ENCODE data around the gene SOCS4. TPM values are rescaled to one million over a fixed set of nuclear protein-coding genes. Genes with fewer than 3 reads are reported as not detected.
A peak's percentile ranks its signal among the peaks of the same experiment; 100 is the strongest.
"Not testable (repeated sequence)": the region's sequence is repeated elsewhere in the genome, so short reads cannot be mapped to it uniquely, and the experiment has no call there.

The SOCS4 gene
- polyA plus RNA-seq, 3 donors, result 2.0 to 10.9 (median 5.9) TPM

- no peak overlapping the region for H3K27ac ChIP-seq (ENCODE audit: low read depth, low read length)
- WGBS, 3 donors, result 71 to 78% (median 74%) methylated on average over 2 of the region's 2 CpGs
Observed at GRCh38 chr14:55048900-55049436, 21.9 kb downstream of the SOCS4 start.

GRCh38 chr14:55051165-55051422, 24.1 kb downstream of the SOCS4 start:
- peak overlapping the region; percentile 56 for H3K27ac ChIP-seq (ENCODE audit: low read depth, low read length)
- WGBS, 3 donors, result 0 to 1% (median 1%) methylated on average over 10 of the region's 10 CpGs

- 0 to 1% (median 0%) methylated on average over 76 to 98 of the region's 98 CpGs for WGBS, 3 donors
- H3K27ac ChIP-seq (ENCODE audit: low read depth, low read length), result peak within 1 kb of the TSS; percentile 89
Observed at GRCh38 chr14:55051423-55052268, 24.6 kb downstream of the SOCS4 start, which contains the start of gene MAPK1IP1L. TSS of gene MAPK1IP1L (plus strand) at chr14:55051647. CDS start at chr14:55061684, 10,037 bp downstream.

- WGBS, 3 donors, result 4 to 10% (median 8%) methylated on average over 14 of the region's 14 CpGs
- H3K27ac ChIP-seq (ENCODE audit: low read depth, low read length), result peak overlapping the region; percentile 89
Observed at GRCh38 chr14:55052269-55052930, 25.4 kb downstream of the SOCS4 start.

GRCh38 chr14:55053018-55053417, 26.0 kb downstream of the SOCS4 start:
- 49 to 78% (median 68%) methylated on average over 6 of the region's 6 CpGs for WGBS, 3 donors
- H3K27ac ChIP-seq (ENCODE audit: low read depth, low read length), result no peak overlapping the region

GRCh38 chr14:55053500-55053899, 26.5 kb downstream of the SOCS4 start:
- H3K27ac ChIP-seq (ENCODE audit: low read depth, low read length), result no peak overlapping the region
- WGBS, 3 donors, result 86 to 90% (median 88%) methylated on average over 7 of the region's 7 CpGs

GRCh38 chr14:55054098-55054497, 27.1 kb downstream of the SOCS4 start:
- WGBS, 3 donors, result 96 to 98% (median 97%) methylated on average over 13 of the region's 13 CpGs

GRCh38 chr14:55057919-55058318, 30.9 kb downstream of the SOCS4 start:
- 87 to 90% (median 90%) methylated on average over 5 of the region's 5 CpGs for whole genome bisulfite sequencing, 3 donors
- no peak overlapping the region for H3K27ac ChIP-seq (ENCODE audit: low read depth, low read length)

More at GRCh38 chr14:55054098-55054497, 27.1 kb downstream of the SOCS4 start:
- no peak overlapping the region for H3K27ac ChIP-seq (ENCODE audit: low read depth, low read length)

GRCh38 chr14:55059333-55059732, 32.3 kb downstream of the SOCS4 start:
- no peak overlapping the region for H3K27ac ChIP-seq (ENCODE audit: low read depth, low read length)
- 91 to 96% (median 96%) methylated on average over 5 of the region's 5 CpGs for WGBS, 3 donors

GRCh38 chr14:55062517-55063351, 35.7 kb downstream of the SOCS4 start:
- H3K27ac ChIP-seq (ENCODE audit: low read depth, low read length), result no peak overlapping the region
- 74 to 86% (median 74%) methylated on average over 11 of the region's 11 CpGs for WGBS, 3 donors

GRCh38 chr14:55064896-55065295, 37.9 kb downstream of the SOCS4 start:
- 78 to 84% (median 83%) methylated on average over 2 of the region's 2 CpGs for WGBS, 3 donors
- H3K27ac ChIP-seq (ENCODE audit: low read depth, low read length), result not testable (repeated sequence)

- whole genome bisulfite sequencing, 3 donors, result 67 to 84% (median 79%) methylated on average over 2 of the region's 2 CpGs
- no peak overlapping the region for H3K27ac ChIP-seq (ENCODE audit: low read depth, low read length)
Observed at GRCh38 chr14:55065411-55065810, 38.4 kb downstream of the SOCS4 start.

GRCh38 chr14:55066223-55066622, 39.2 kb downstream of the SOCS4 start:
- WGBS, 3 donors, result 94 to 97% (median 95%) methylated on average over 1 of the region's 1 CpG
- no peak overlapping the region for H3K27ac ChIP-seq (ENCODE audit: low read depth, low read length)

- WGBS, 3 donors, result 60 to 75% (median 61%) methylated on average over 4 of the region's 4 CpGs
- H3K27ac ChIP-seq (ENCODE audit: low read depth, low read length), result no peak overlapping the region
Observed at GRCh38 chr14:55070981-55071411, 44.0 kb downstream of the SOCS4 start.

GRCh38 chr14:55071870-55072640, 45.0 kb downstream of the SOCS4 start:
- H3K27ac ChIP-seq (ENCODE audit: low read depth, low read length), result no peak overlapping the region
- WGBS, 3 donors, result 16 to 47% (median 26%) methylated on average over 10 of the region's 10 CpGs

- H3K27ac ChIP-seq (ENCODE audit: low read depth, low read length), result no peak overlapping the region
- WGBS, 3 donors, result 34 to 50% (median 45%) methylated on average over 2 of the region's 2 CpGs
Observed at GRCh38 chr14:55073856-55074255, 46.8 kb downstream of the SOCS4 start.

- no peak overlapping the region for H3K27ac ChIP-seq (ENCODE audit: low read depth, low read length)
- WGBS, 3 donors, result 17 to 32% (median 18%) methylated on average over 5 of the region's 5 CpGs
Observed at GRCh38 chr14:55074662-55075061, 47.6 kb downstream of the SOCS4 start.

GRCh38 chr14:55075628-55076175, 48.7 kb downstream of the SOCS4 start:
- no peak overlapping the region for H3K27ac ChIP-seq (ENCODE audit: low read depth, low read length)
- 92 to 95% (median 93%) methylated on average over 3 of the region's 3 CpGs for whole genome bisulfite sequencing, 3 donors

All from adipose tissue (tissue), 3 donors.